ENCODE data around the gene TNFRSF9. TPM values are rescaled to one million over a fixed set of nuclear protein-coding genes. Genes with fewer than 3 reads are reported as not detected.

The TNFRSF9 gene
- polyA plus RNA-seq, 1 experiment = 0.94 TPM

DNA sequence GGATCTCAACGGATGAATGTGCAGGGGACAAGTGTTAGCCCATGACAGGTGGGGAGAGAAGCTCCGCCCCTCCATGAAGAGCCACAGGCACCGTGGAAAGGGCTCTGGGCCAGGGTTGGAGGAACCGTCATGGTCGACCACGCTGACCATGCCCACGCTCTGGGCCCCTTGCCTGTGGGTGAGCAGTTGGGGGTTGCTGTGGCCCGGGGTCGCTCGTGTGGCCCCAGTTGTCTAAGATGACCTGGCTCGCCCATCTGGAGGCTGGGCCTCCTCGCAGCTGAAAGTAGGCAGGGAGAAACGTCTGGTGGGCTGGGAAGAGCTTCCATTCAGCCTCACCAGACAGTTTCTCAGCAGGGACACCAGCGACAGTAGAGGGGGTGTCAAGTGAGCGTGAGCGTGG is 74.7 kb downstream of the TNFRSF9 start:
- TF ChIP-seq, protein P1, sequence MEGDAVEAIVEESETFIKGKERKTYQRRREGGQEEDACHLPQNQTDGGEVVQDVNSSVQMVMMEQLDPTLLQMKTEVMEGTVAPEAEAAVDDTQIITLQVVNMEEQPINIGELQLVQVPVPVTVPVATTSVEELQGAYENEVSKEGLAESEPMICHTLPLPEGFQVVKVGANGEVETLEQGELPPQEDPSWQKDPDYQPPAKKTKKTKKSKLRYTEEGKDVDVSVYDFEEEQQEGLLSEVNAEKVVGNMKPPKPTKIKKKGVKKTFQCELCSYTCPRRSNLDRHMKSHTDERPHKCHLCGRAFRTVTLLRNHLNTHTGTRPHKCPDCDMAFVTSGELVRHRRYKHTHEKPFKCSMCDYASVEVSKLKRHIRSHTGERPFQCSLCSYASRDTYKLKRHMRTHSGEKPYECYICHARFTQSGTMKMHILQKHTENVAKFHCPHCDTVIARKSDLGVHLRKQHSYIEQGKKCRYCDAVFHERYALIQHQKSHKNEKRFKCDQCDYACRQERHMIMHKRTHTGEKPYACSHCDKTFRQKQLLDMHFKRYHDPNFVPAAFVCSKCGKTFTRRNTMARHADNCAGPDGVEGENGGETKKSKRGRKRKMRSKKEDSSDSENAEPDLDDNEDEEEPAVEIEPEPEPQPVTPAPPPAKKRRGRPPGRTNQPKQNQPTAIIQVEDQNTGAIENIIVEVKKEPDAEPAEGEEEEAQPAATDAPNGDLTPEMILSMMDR (IDR thresholded peaks at IDR 0.05; ENCODE audit: low read depth, low read length) = no peak
- no peak for DNase-seq (ENCODE audit: low read depth, low spot score)
- Histone ChIP-seq H3K27ac (ENCODE audit: low read depth, low read length) (no peak overlapping the region), H3K4me3 (ENCODE audit: low read depth, low read length) (no peak overlapping the region), H3K9me3 (ENCODE audit: control insufficient read depth, insufficient read depth, low read length) (peaks cover 3% of the 10 kb centered on the region; the same call in 1 of the 2 replicates), H3K27me3 (ENCODE audit: control insufficient read depth, insufficient read depth, low read length) (peaks cover 7% of the 10 kb centered on the region)
- POLR2A ChIA-PET = no interaction called here
- CTCF ChIA-PET = no interaction called here

Small RNAs within 50 kb of the gene (small RNA-seq; reads per million reads assigned to genes)
- gene RF00019 (ENCODE audit: insufficient read length, low read depth) = not detected

Other genes with a start within 250 kb of the TNFRSF9 start
- gene VAMP3, start 169.5 kb downstream of the TNFRSF9 start, polyA plus RNA-seq (2011; rRNA removed) = 154 and 177 TPM in 2 replicates
- 8.3 and 9.1 TPM in 2 replicates for gene PER3, start 156.5 kb downstream of the TNFRSF9 start, polyA plus RNA-seq (2011; rRNA removed)
- 0.06 TPM in 1 of 2 replicates, not detected in the other for gene UTS2, start 87.8 kb downstream of the TNFRSF9 start, polyA plus RNA-seq (2011; rRNA removed)
- gene PARK7, start 20.9 kb upstream of the TNFRSF9 start, polyA plus RNA-seq (2011; rRNA removed) = 403 and 479 TPM in 2 replicates
- gene ERRFI1, start 85.5 kb upstream of the TNFRSF9 start, polyA plus RNA-seq (2011; rRNA removed) = 102 and 105 TPM in 2 replicates

Measured in AG04450 (cell line).